Gastroesophageal sphincter (tissue), 2 donors: ENCODE results near the gene MBD6.

Source experiments
- EP300 ChIP-seq: sonication (generic); formaldehyde crosslinking; IDR thresholded peaks from one replicate; pipeline ENCODE4 v1.6.1; 2017; ENCODE audit warnings: antibody characterized with exemption, mild to moderate bottlenecking
- POLR2A ChIP-seq, 2 donors: fragments of 450-650 bp; IDR thresholded peaks; one replicate each; pipeline ENCODE4 v1.6.1; 2017; ENCODE audit warnings: antibody characterized with exemption in 2 of 2, mild to moderate bottlenecking in 2 of 2, moderate library complexity in 1 of 2

GRCh38 chr12:57479043-57479375 lies 43.6 kb upstream of the MBD6 start:
- TF ChIP-seq EP300 (no peak), POLR2A (IDR thresholded peaks at IDR 0.05) (no peak)
